Peyer's patch (tissue), 4 donors: Measurements from ENCODE around the gene MOB3B. TPM values are rescaled to one million over a fixed set of nuclear protein-coding genes. Genes with fewer than 3 reads are reported as not detected.

Experiments used
- DNase-seq, 3 donors: peaks; one replicate each; pipeline ENCODE4 v3.0.0-alpha.2; 2017 to 2019
- H3K27ac ChIP-seq, 4 donors: fragments of 200-600 bp; sonication (generic); one replicate each; pipeline ENCODE4 v1.5.1; 2016 to 2019
- H3K27me3 ChIP-seq, 2 donors: fragments of 200-600 bp; sonication (generic); one replicate each; pipeline ENCODE4 v1.5.1; 2019
- H3K36me3 ChIP-seq, 3 donors: fragments of 200-600 bp; sonication (generic); one replicate each; pipeline ENCODE4 v1.5.1; 2016 to 2019
- H3K4me1 ChIP-seq, 4 donors: fragments of 200-600 bp; sonication (generic); one replicate each; pipeline ENCODE4 v1.5.1; 2016 to 2019
- H3K4me3 ChIP-seq, 4 donors: fragments of 200-600 bp; sonication (generic); 1 replicate in 3 of 4; 2 replicates in 1 of 4; pipeline ENCODE4 v1.5.1; 2016 to 2019; ENCODE audit warnings: mild to moderate bottlenecking in 1 of 4
- H3K9me3 ChIP-seq, 4 donors: fragments of 200-600 bp; sonication (generic); one replicate each; pipeline ENCODE4 v1.5.1; 2016 to 2019; ENCODE audit warnings: mild to moderate bottlenecking in 1 of 4
- POLR2A ChIP-seq, 2 donors: fragments of 450-650 bp; IDR thresholded peaks; one replicate each; pipeline ENCODE4 v1.5.1; 2017; ENCODE audit warnings: antibody characterized with exemption in 2 of 2, mild to moderate bottlenecking in 2 of 2, moderate library complexity in 2 of 2
- total RNA-seq, 4 donors: library from RNA; depleted of rRNA; stranded (reverse); fragments of >200 nt; gene quantifications; one replicate each; pipeline ENCODE4 v1.1.0, GENCODE V29; 2016
- TF ChIP-seq, protein P1 (sequence below), 6 experiments: fragments of 450-650 bp in 4 of 6; fragments of 200-600 bp in 2 of 6; sonication (generic) in 1 of 6; IDR thresholded peaks; one replicate each; pipeline ENCODE4 v1.5.1; 2017 to 2019; ENCODE audit warnings: antibody characterized with exemption in 6 of 6, mild to moderate bottlenecking in 3 of 6, moderate library complexity in 1 of 6

MOB3B gene
- total RNA-seq, 4 donors from 2014 or later, result 24.8 to 65.7 (median 36.4) TPM

DNA sequence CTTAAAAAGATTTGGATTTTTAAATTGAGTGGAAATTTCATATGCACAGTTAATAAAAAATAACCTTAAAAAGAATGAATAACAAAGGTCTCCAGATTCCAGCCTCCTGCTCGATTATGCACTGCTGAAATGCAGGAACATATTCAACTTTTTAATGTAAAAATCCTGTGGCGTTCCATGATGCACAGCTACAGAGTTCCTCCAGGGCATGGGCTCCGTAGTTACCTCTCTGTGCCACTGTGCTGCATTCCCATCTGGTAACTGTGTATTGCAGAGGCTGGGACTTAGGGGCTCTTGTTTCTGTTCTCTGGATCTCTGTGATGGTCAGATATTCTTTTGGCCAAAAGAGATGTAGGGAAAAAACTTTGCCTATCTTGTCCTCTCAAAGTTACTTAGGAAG lies 201.1 kb downstream of the MOB3B start:
- no peaks in the 10 kb centered on the region for H3K4me1 ChIP-seq
- H3K27ac ChIP-seq, result no peak overlapping the region
- TF ChIP-seq, protein P1, sequence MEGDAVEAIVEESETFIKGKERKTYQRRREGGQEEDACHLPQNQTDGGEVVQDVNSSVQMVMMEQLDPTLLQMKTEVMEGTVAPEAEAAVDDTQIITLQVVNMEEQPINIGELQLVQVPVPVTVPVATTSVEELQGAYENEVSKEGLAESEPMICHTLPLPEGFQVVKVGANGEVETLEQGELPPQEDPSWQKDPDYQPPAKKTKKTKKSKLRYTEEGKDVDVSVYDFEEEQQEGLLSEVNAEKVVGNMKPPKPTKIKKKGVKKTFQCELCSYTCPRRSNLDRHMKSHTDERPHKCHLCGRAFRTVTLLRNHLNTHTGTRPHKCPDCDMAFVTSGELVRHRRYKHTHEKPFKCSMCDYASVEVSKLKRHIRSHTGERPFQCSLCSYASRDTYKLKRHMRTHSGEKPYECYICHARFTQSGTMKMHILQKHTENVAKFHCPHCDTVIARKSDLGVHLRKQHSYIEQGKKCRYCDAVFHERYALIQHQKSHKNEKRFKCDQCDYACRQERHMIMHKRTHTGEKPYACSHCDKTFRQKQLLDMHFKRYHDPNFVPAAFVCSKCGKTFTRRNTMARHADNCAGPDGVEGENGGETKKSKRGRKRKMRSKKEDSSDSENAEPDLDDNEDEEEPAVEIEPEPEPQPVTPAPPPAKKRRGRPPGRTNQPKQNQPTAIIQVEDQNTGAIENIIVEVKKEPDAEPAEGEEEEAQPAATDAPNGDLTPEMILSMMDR (IDR thresholded peaks at IDR 0.05), result no peak
- no peak for TF ChIP-seq POLR2A (IDR thresholded peaks at IDR 0.05)
- no peak for DNase-seq
- H3K9me3 ChIP-seq, result peaks cover 0 to 3% (median 0%) of the 10 kb centered on the region in 4 donors
- peaks cover 0 to 23% (median 0%) of the 10 kb centered on the region in 3 donors for H3K36me3 ChIP-seq
- H3K27me3 ChIP-seq, result no peaks in the 10 kb centered on the region
- H3K4me3 ChIP-seq, result no peak overlapping the region

DNA sequence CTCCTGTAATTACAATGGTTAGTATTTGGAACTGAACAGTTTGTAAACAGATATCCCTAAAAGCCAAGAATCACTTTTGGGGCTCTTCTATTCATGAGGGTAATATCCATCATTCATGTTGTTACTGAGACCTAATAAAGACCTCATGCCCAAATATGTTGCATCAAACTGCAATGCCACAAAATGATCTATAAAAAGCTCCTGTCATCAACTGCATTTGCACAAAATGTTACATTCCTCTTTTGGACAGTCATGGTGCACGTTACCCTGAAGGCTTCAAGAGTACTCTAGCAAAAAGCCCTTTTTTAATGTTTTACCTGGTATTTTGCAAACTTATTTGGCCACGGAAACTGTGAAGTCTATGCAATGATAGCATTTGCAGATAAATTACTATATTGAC lies 218.4 kb downstream of the MOB3B start:
- DNase-seq, result no peak
- no peak for TF ChIP-seq POLR2A (IDR thresholded peaks at IDR 0.05)
- Histone ChIP-seq H3K4me1 (no peaks in the 10 kb centered on the region), H3K27me3 (no peaks in the 10 kb centered on the region), H3K27ac (no peak overlapping the region), H3K36me3 (no peaks in the 10 kb centered on the region), H3K4me3 (no peak overlapping the region), H3K9me3 (no peaks in the 10 kb centered on the region)

DNA sequence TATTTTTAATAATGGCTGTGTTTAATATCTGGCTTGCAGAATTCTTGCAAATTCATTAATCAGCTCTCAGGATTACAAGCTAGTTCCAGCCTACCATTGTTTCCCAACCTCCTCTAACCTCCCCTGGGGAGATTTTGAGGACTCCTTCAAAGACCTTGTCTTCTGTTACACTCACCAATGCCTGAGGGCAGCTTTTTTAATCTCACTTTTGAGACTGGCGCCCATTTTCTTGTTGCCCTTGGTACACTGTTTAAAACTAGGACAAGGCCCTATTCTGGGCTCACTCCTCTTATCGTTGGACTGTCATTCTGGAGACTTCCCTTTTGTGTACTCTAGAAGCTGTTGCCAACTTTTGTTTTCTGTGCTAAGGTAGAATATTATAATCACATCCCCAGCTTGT lies 219.0 kb downstream of the MOB3B start:
- Histone ChIP-seq H3K4me1 (no peaks in the 10 kb centered on the region), H3K27ac (no peak overlapping the region), H3K27me3 (no peaks in the 10 kb centered on the region), H3K36me3 (no peaks in the 10 kb centered on the region), H3K9me3 (no peaks in the 10 kb centered on the region), H3K4me3 (no peak overlapping the region)
- TF ChIP-seq POLR2A (IDR thresholded peaks at IDR 0.05), result no peak
- TF ChIP-seq, protein P1 (IDR thresholded peaks at IDR 0.05), result no peak
- no peak for DNase-seq

DNA sequence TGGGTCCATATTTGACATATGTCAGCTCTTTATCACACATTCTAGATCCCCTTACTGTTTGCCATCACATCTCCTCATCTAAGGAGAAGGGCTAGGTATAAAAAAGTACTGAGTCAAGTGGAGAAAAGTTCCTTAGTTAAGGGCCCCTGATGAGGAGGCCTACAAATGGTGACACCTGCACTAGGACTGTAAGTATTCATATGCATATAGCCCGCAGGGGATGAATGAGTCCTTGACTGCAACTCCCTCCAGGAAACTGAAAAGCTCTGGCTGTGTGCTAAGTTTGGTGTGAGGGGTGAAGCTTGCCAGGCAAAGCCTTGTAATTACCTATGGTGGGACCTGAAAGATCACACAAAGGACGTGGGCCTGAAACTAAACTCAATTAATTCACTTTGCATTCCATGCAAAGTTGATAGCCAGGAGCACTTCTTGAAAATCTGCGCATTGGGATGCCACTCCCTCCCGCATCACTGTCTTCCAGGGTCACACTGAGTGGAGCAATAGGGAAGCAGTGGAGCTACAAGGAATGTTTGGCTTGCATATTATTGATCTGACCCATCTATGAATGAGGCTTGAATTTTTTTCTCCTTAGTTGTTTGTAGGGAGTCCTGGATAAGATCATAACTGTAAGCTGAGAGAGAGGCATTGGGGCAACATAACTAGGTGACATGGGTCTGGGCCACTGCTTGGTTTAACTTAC lies 220.8 kb downstream of the MOB3B start:
- TF ChIP-seq POLR2A (IDR thresholded peaks at IDR 0.05), result no peak
- TF ChIP-seq, protein P1 (IDR thresholded peaks at IDR 0.05), result no peak
- Histone ChIP-seq H3K4me1 (no peaks in the 10 kb centered on the region), H3K9me3 (no peaks in the 10 kb centered on the region), H3K36me3 (no peaks in the 10 kb centered on the region), H3K4me3 (no peak overlapping the region), H3K27me3 (no peaks in the 10 kb centered on the region), H3K27ac (no peak overlapping the region)
- DNase-seq, result no peak

DNA sequence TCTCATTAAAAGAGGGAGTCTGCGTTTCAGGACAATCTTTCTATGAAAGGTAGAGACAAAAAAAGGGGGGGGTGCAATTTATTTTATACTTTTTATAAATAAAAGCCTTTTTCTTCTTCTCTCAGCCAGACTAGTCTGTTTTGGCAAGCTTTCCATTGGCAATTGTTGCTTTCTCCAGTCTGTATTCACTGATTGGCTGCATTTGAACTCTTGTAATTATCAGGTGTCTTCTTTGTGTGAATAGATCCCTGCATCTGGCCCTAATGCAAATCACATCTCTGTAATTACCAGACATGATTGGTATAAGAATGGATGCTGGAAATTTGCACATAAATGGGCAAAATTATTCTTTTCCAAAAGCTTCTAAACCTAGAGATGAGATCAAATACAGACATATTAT lies 225.1 kb downstream of the MOB3B start:
- no peaks in the 10 kb centered on the region for H3K4me1 ChIP-seq
- no peaks in the 10 kb centered on the region for H3K36me3 ChIP-seq
- H3K4me3 ChIP-seq, result no peak overlapping the region
- H3K9me3 ChIP-seq, result no peaks in the 10 kb centered on the region
- no peak for TF ChIP-seq POLR2A (IDR thresholded peaks at IDR 0.05)
- TF ChIP-seq, protein P1 (IDR thresholded peaks at IDR 0.05), result no peak
- no peak overlapping the region for H3K27ac ChIP-seq
- H3K27me3 ChIP-seq, result no peaks in the 10 kb centered on the region
- DNase-seq, result no peak

DNA sequence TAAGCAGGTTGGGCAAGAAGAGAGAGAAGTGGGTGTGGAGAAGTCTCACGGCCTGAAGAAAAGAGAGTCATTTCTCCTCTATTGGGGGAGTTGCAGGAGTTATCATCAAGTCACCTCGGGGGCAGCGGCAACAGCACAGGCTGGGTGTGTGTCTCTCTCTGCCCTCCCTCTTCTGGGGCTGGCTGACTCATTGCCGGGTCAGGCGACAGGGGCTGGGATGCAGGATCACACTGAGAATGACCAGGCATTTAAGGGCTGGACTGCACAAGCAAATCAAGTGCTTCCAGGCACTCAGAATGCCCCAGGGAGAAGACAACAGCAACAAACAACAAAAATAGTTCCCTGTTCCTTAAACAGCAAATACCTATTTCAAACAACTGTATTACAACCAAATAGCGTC lies 226.4 kb downstream of the MOB3B start:
- Histone ChIP-seq H3K9me3 (no peaks in the 10 kb centered on the region), H3K4me3 (no peak overlapping the region), H3K4me1 (no peaks in the 10 kb centered on the region), H3K27ac (no peak overlapping the region), H3K27me3 (no peaks in the 10 kb centered on the region), H3K36me3 (no peaks in the 10 kb centered on the region)
- DNase-seq, result no peak
- TF ChIP-seq, protein P1 (IDR thresholded peaks at IDR 0.05), result no peak
- no peak for TF ChIP-seq POLR2A (IDR thresholded peaks at IDR 0.05)
